ENCODE data around the gene RGS2. TPM values are rescaled to one million over a fixed set of nuclear protein-coding genes. Genes with fewer than 3 reads are reported as not detected.
A peak's percentile ranks its signal among the peaks of the same experiment; 100 is the strongest.

Gene RGS2
- total RNA-seq, 1 donor from 2014 or later, result 49.0 TPM

DNA sequence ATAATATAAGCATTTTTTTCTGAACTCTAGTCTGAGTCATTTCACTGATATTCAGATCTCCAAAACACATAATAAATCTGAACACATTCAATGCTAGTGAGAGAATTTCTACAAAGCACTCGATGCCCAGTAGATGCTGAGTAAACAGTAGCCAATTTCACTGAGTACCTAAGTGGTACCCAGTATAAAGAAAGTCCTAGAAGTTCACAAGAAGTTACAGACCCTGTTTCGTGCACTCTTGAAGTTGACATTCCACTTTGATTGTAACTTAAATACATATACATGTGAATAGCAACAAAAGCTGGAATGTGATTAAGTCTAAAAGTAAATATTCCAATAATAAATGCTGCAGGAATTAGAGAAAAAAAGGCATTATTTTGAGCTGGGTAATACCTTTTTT is 33.2 kb upstream of the RGS2 start:
- no peak for ATAC-seq
- H3K9me3 ChIP-seq, result no peaks in the 10 kb centered on the region
- intact Hi-C loops (cut with DNase I), result no loop called here
- TF ChIP-seq, protein P1, sequence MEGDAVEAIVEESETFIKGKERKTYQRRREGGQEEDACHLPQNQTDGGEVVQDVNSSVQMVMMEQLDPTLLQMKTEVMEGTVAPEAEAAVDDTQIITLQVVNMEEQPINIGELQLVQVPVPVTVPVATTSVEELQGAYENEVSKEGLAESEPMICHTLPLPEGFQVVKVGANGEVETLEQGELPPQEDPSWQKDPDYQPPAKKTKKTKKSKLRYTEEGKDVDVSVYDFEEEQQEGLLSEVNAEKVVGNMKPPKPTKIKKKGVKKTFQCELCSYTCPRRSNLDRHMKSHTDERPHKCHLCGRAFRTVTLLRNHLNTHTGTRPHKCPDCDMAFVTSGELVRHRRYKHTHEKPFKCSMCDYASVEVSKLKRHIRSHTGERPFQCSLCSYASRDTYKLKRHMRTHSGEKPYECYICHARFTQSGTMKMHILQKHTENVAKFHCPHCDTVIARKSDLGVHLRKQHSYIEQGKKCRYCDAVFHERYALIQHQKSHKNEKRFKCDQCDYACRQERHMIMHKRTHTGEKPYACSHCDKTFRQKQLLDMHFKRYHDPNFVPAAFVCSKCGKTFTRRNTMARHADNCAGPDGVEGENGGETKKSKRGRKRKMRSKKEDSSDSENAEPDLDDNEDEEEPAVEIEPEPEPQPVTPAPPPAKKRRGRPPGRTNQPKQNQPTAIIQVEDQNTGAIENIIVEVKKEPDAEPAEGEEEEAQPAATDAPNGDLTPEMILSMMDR (IDR thresholded peaks at IDR 0.05), result no peak
- H3K27me3 ChIP-seq, result no peaks in the 10 kb centered on the region
- H3K36me3 ChIP-seq, result no peaks in the 10 kb centered on the region
- H3K27ac ChIP-seq, result no peak overlapping the region
- H3K4me3 ChIP-seq, result no peak overlapping the region
- no peaks in the 10 kb centered on the region for H3K4me1 ChIP-seq
- no peak for DNase-seq

DNA sequence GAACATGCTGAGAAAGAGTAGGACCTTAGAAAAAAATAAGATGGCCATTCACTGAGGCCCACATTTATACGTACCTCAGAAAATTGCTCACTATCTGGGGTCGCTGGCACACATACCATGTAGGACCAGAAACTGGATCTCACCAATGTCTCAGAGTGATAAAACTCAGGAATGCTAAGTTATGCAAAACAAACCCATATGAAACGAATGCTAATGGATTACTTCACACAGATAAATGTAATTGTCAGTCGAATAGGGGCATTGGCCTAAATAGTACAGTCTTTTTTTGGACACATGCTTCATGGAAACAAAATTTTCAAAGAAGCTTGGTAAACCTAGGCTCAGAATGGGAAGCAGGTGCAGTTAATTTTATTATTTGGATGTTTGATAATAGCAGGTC is 32.6 kb upstream of the RGS2 start:
- TF ChIP-seq, protein P1 (IDR thresholded peaks at IDR 0.05), result no peak
- no peak for DNase-seq
- H3K4me3 ChIP-seq, result no peak overlapping the region
- no peaks in the 10 kb centered on the region for H3K9me3 ChIP-seq
- H3K36me3 ChIP-seq, result no peaks in the 10 kb centered on the region
- ATAC-seq, result no peak
- H3K4me1 ChIP-seq, result no peaks in the 10 kb centered on the region
- H3K27me3 ChIP-seq, result no peaks in the 10 kb centered on the region
- intact Hi-C loops (cut with DNase I), result no loop called here
- H3K27ac ChIP-seq, result no peak overlapping the region

DNA sequence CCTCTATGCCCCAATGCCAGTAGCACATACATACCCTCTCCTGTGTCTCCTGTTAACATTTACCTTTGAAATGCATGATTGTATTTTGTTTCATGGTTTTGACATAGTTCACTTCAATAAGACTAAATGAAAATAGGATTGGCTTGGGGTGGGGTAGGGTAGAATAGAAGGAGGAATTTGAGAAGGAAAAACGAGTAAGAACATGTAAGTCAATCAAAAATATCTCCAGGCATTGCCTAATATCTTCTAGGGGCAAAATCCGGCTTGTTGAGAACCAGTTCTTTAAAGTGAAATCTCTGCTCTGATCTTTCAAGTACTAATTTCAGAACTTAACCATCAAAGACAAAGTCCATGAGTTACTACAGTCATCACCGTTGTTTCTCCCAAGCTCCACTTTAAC is 31.8 kb upstream of the RGS2 start:
- intact Hi-C loops (cut with DNase I), result no loop called here
- H3K4me3 ChIP-seq, result no peak overlapping the region
- no peaks in the 10 kb centered on the region for H3K36me3 ChIP-seq
- H3K4me1 ChIP-seq, result no peaks in the 10 kb centered on the region
- H3K27ac ChIP-seq, result no peak overlapping the region
- DNase-seq (no peak), ATAC-seq (no peak)
- TF ChIP-seq, protein P1 (IDR thresholded peaks at IDR 0.05), result no peak
- no peaks in the 10 kb centered on the region for H3K9me3 ChIP-seq
- no peaks in the 10 kb centered on the region for H3K27me3 ChIP-seq

DNA sequence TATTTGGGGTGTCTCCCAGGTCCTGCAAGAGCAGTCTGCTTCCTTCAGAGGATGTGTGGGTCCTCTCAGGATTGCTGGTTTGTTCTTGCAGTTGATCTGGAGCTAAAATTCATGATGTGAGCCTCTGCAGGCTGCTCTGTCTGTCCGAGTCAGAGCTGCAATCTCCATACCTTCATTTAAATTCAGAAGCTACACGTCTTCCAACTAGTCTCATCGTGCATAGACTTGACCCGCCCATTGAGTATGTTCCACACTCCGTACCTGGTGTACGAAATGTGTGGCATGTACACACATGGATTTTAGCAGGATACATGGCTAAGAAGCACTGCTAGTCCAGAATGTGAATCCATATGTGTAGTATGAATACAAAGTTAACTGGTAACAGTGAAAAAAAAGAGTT is 25.0 kb upstream of the RGS2 start:
- TF ChIP-seq, protein P1 (IDR thresholded peaks at IDR 0.05), result no peak
- no peaks in the 10 kb centered on the region for H3K4me1 ChIP-seq
- no peaks in the 10 kb centered on the region for H3K27me3 ChIP-seq
- DNase-seq, result no peak
- no peak for ATAC-seq
- H3K36me3 ChIP-seq, result no peaks in the 10 kb centered on the region
- no peaks in the 10 kb centered on the region for H3K9me3 ChIP-seq
- H3K27ac ChIP-seq, result no peak overlapping the region
- intact Hi-C loops (cut with DNase I), result no loop called here
- no peak overlapping the region for H3K4me3 ChIP-seq

DNA sequence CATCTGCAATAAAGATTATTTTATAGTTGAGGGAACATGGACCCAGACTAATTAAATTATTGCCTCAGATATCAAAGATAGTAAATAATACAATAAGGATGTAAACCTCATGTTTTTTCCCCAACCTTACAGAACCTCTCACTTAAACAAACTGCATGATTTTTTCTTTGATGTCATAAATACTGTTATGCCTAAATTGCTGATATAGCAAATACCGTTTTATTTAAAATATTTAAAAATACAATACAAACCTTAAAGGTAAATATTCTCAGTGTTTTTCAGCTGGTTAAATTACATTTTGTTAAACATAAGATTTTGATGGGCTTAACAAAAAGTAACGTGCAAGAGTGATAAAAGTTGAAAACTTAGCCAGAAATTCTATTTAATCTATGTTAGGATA is 24.4 kb upstream of the RGS2 start:
- Histone ChIP-seq H3K36me3 (no peaks in the 10 kb centered on the region), H3K27me3 (no peaks in the 10 kb centered on the region), H3K9me3 (no peaks in the 10 kb centered on the region), H3K27ac (no peak overlapping the region), H3K4me3 (no peak overlapping the region), H3K4me1 (no peaks in the 10 kb centered on the region)
- no peak for ATAC-seq
- TF ChIP-seq, protein P1 (IDR thresholded peaks at IDR 0.05), result no peak
- no peak for DNase-seq
- intact Hi-C loops (cut with DNase I), result no loop called here

DNA sequence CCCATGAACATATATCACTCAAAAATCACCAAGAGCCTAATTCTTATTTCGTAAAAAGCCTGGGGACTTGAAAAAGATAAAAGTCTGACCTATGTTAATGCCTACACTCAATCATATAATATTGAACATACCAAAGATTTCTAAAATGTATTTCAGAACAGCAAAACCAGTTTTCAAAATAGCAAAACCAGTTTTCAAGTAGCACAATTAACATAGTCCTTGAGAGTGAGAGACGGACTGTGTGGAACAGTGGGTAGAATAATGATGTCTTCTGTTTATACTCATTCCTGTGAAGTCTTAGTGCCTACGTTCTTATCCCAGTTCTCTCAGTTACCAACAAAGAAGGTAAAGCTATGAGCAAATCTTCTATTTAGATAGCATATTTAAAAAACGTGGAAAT is 22.3 kb upstream of the RGS2 start:
- intact Hi-C loops (cut with DNase I), result no loop called here
- ATAC-seq (peak; percentile 88), DNase-seq (no peak)
- Histone ChIP-seq H3K9me3 (no peaks in the 10 kb centered on the region), H3K4me3 (no peak overlapping the region), H3K27ac (peak overlapping the region; percentile 39), H3K27me3 (no peaks in the 10 kb centered on the region), H3K36me3 (no peaks in the 10 kb centered on the region), H3K4me1 (no peaks in the 10 kb centered on the region)
- TF ChIP-seq, protein P1 (IDR thresholded peaks at IDR 0.05), result no peak

All from upper lobe of right lung (tissue), 1 donor.